SK-N-SH (cell line): ENCODE results near the gene GSTM5. TPM values are rescaled to one million over a fixed set of nuclear protein-coding genes. Genes with fewer than 3 reads are reported as not detected.

Experiments
- CTCF ChIA-PET: fragments of 300-600, 350-600 bp; formaldehyde crosslinking; extraction: SDS; loops from one replicate; lab custom pipeline; 2021; lab: Yijun Ruan, JAX
- POLR2A ChIA-PET: fragments of 350-600 bp; sonication (Branson Sonifier 250); formaldehyde crosslinking; extraction: SDS; loops from one replicate; lab custom pipeline; 2020; ENCODE audit warnings: antibody characterized with exemption, inconsistent platforms; lab: Yijun Ruan, JAX
- DNase-seq: peaks from one replicate; pipeline ENCODE4 v3.0.0; 2012
- H2AFZ ChIP-seq: fragments of 200-600 bp; sonication (generic); 2 replicates; pipeline ENCODE4 v1.8.1; 2016; ENCODE audit warnings: antibody characterized with exemption, mild to moderate bottlenecking, low read depth
- H3F3A ChIP-seq: fragments of 200-600 bp; sonication (generic); replicated peaks from 2 replicates; pipeline ENCODE3; 2016; ENCODE audit warnings: antibody characterized with exemption, mild to moderate bottlenecking; ENCODE audit not compliant: insufficient read depth
- H3K27ac ChIP-seq, 2 experiments: fragments of 200-500 bp in 1 of 2; fragments of 200-600 bp in 1 of 2; sonication (Bioruptor generic) in 1 of 2; sonication (generic), shearing (Covaris generic) in 1 of 2; 2 replicates each; pipeline versions ENCODE4 v1.5.1 to v1.6.1; 2014 to 2016; ENCODE audit warnings: low read depth in 2 of 2, inconsistent platforms in 1 of 2, low read length in 1 of 2, mild to moderate bottlenecking in 1 of 2, mixed read lengths in 1 of 2
- H3K27me3 ChIP-seq: fragments of 200-600 bp; sonication (generic), shearing (Covaris generic); 2 replicates; pipeline ENCODE4 v1.6.1; 2016; ENCODE audit warnings: mixed run types; ENCODE audit not compliant: insufficient read depth
- H3K36me3 ChIP-seq, 2 experiments: fragments of 200-500 bp in 1 of 2; fragments of 200-600 bp in 1 of 2; sonication (Bioruptor generic) in 1 of 2; sonication (generic) in 1 of 2; replicated peaks in 1 of 2; 2 replicates each; pipeline versions ENCODE3 to v1.5.1; 2014 to 2016; ENCODE audit warnings: low read length in 1 of 2, mild to moderate bottlenecking in 1 of 2; ENCODE audit not compliant: insufficient read depth in 2 of 2, control insufficient read depth in 1 of 2
- H3K4me1 ChIP-seq, 2 experiments: fragments of 200-500 bp in 1 of 2; fragments of 200-600 bp in 1 of 2; sonication (Bioruptor generic) in 1 of 2; sonication (generic), shearing (Covaris generic) in 1 of 2; 2 replicates each; pipeline versions ENCODE4 v1.5.1 to v1.6.1; 2014 to 2016; ENCODE audit warnings: low read depth in 1 of 2, low read length in 1 of 2, mixed run types in 1 of 2; ENCODE audit not compliant: insufficient read depth in 2 of 2, control insufficient read depth in 1 of 2
- H3K4me2 ChIP-seq: fragments of 200-600 bp; sonication (generic), shearing (Covaris generic); 2 replicates; pipeline ENCODE4 v1.6.1; 2017; ENCODE audit warnings: mixed run types
- H3K4me3 ChIP-seq, 2 experiments: fragments of 200-500 bp in 1 of 2; fragments of 200-600 bp in 1 of 2; sonication (Bioruptor generic) in 1 of 2; sonication (generic), shearing (Covaris generic) in 1 of 2; 2 replicates each; pipeline versions ENCODE4 v1.5.1 to v1.8.1; 2014 to 2016; ENCODE audit warnings: low read depth in 2 of 2, inconsistent platforms in 1 of 2, low read length in 1 of 2, mild to moderate bottlenecking in 1 of 2, mixed read lengths in 1 of 2, moderate library complexity in 1 of 2
- H3K79me2 ChIP-seq: fragments of 200-600 bp; sonication (generic); 2 replicates; pipeline ENCODE4 v1.8.1; 2017; ENCODE audit warnings: mild to moderate bottlenecking; ENCODE audit not compliant: insufficient read depth
- H3K9ac ChIP-seq: fragments of 200-600 bp; sonication (generic); 2 replicates; pipeline ENCODE4 v1.6.1; 2017; ENCODE audit warnings: mixed run types
- H3K9me2 ChIP-seq: fragments of 200-600 bp; sonication (generic); 2 replicates; pipeline ENCODE4 v1.6.1; 2017; ENCODE audit warnings: mixed run types
- H3K9me3 ChIP-seq: fragments of 200-600 bp; sonication (generic); 2 replicates; pipeline ENCODE4 v1.6.1; 2017; ENCODE audit warnings: mixed run types, mild to moderate bottlenecking, moderate library complexity
- H4K20me1 ChIP-seq: fragments of 200-600 bp; sonication (generic); 2 replicates; pipeline ENCODE4 v1.6.1; 2017; ENCODE audit warnings: mild to moderate bottlenecking, mixed run types; ENCODE audit not compliant: insufficient read depth
- ELF1 ChIP-seq: IDR thresholded peaks from 2 replicates; pipeline ENCODE4 v1.4.0; 2012
- EP300 ChIP-seq, 2 experiments: IDR thresholded peaks; 2 replicates each; pipeline versions ENCODE4 v1.4.0 to v1.6.1; 2012; ENCODE audit warnings: borderline replicate concordance in 1 of 2, low read depth in 1 of 2, low read length in 1 of 2
- EZH2phosphoT487 ChIP-seq: fragments of 200-600 bp; sonication (generic); IDR thresholded peaks from 2 replicates; pipeline ENCODE4 v1.6.1; 2017; ENCODE audit warnings: low read depth, mixed run types, mild to moderate bottlenecking, antibody characterized with exemption, moderate library complexity, borderline replicate concordance
- FOXJ3 ChIP-seq: sonication (generic); formaldehyde crosslinking; IDR thresholded peaks from 2 replicates; pipeline ENCODE4 v1.5.1; 2020; ENCODE audit warnings: mild to moderate bottlenecking, missing genetic modification reagents
- FOXM1 ChIP-seq: IDR thresholded peaks from 2 replicates; pipeline ENCODE4 v1.4.0; 2012; ENCODE audit warnings: low read depth, mild to moderate bottlenecking
- GABPA ChIP-seq: IDR thresholded peaks from 2 replicates; pipeline ENCODE4 v1.4.0; 2012; ENCODE audit warnings: low read depth, mild to moderate bottlenecking
- JUND ChIP-seq: IDR thresholded peaks from 2 replicates; pipeline ENCODE4 v1.4.0; 2012
- MXI1 ChIP-seq: IDR thresholded peaks from 2 replicates; pipeline ENCODE4 v1.6.1; 2012; ENCODE audit warnings: mild to moderate bottlenecking, low read depth, low read length, improper control_type of control experiment
- NFIC ChIP-seq: IDR thresholded peaks from 2 replicates; pipeline ENCODE4 v1.4.0; 2012; ENCODE audit warnings: borderline replicate concordance
- NRF1 ChIP-seq: IDR thresholded peaks from 2 replicates; pipeline ENCODE4 v1.6.1; 2012; ENCODE audit warnings: low read depth, mild to moderate bottlenecking, low read length
- PBX3 ChIP-seq: IDR thresholded peaks from 2 replicates; pipeline ENCODE4; 2012
- RAD21 ChIP-seq: IDR thresholded peaks from 2 replicates; pipeline ENCODE4 v1.6.1; 2012; ENCODE audit warnings: mild to moderate bottlenecking, low read length
- RCOR1 ChIP-seq: fragments of 150-350 bp; IDR thresholded peaks from 2 replicates; pipeline ENCODE4 v1.6.1; 2017; ENCODE audit warnings: antibody characterized with exemption, low read length
- REST ChIP-seq: IDR thresholded peaks from 2 replicates; pipeline ENCODE4 v1.6.1; 2012; ENCODE audit warnings: mild to moderate bottlenecking, low read depth, low read length, moderate library complexity
- RXRA ChIP-seq: IDR thresholded peaks from 2 replicates; pipeline ENCODE4 v1.4.0; 2012; ENCODE audit warnings: low read depth, mild to moderate bottlenecking, borderline replicate concordance
- SIN3A ChIP-seq: IDR thresholded peaks from 2 replicates; pipeline ENCODE4 v1.6.1; 2012; ENCODE audit warnings: low read depth, mild to moderate bottlenecking, low read length, moderate library complexity, borderline replicate concordance
- SMC3 ChIP-seq: IDR thresholded peaks from 2 replicates; pipeline ENCODE4 v1.6.1; 2012; ENCODE audit warnings: low read depth, low read length, improper control_type of control experiment
- TCF12 ChIP-seq: IDR thresholded peaks from 2 replicates; pipeline ENCODE4 v1.4.0; 2012
- TEAD4 ChIP-seq: IDR thresholded peaks from 2 replicates; pipeline ENCODE4 v1.4.0; 2012; ENCODE audit warnings: mild to moderate bottlenecking, borderline replicate concordance; ENCODE audit not compliant: insufficient read depth
- USF1 ChIP-seq: IDR thresholded peaks from 2 replicates; pipeline ENCODE4 v1.4.0; 2012; ENCODE audit warnings: low read depth, borderline replicate concordance
- USF2 ChIP-seq: fragments of 150-350 bp; IDR thresholded peaks from 2 replicates; pipeline ENCODE4 v1.6.1; 2017; ENCODE audit warnings: antibody characterized with exemption, low read length, low read depth, borderline replicate concordance
- YY1 ChIP-seq: IDR thresholded peaks from 2 replicates; pipeline ENCODE4 v1.4.0; 2012; ENCODE audit warnings: low read depth, mild to moderate bottlenecking
- ZBTB33 ChIP-seq: IDR thresholded peaks from 2 replicates; pipeline ENCODE4 v1.4.0; 2012; ENCODE audit warnings: low read depth, borderline replicate concordance
- WGBS: methylation state at CpG from one replicate; pipeline ENCODE4 v1.1.6; 2017; ENCODE audit warnings: low lambda C conversion rate; 5-methylcytosine and 5-hydroxymethylcytosine counted together
- polyA plus RNA-seq, 3 experiments: library from polyadenylated mRNA; depleted of rRNA; stranded (reverse); fragments of >200 nt; gene quantifications; 2 replicates each; pipeline ENCODE4 v1.2.3, GENCODE V29; 2012

The GSTM5 gene
- polyA plus RNA-seq, 1 of the 3 experiments (the other 2 are of a cell fraction): not detected

GRCh38 chr1:109759513-109760334 lies 47.7 kb downstream of the GSTM5 start (continued):
- no peak for TF ChIP-seq ZBTB33
- no peak for TF ChIP-seq RAD21
- no peak for TF ChIP-seq RCOR1
- TF ChIP-seq FOXJ3 (CRISPR knock-in tag): no peak
- no peak for TF ChIP-seq SIN3A
- no peak for TF ChIP-seq NRF1
- TF ChIP-seq RXRA: no peak
- TF ChIP-seq JUND: no peak
- no peak for TF ChIP-seq SMC3
- no peak for TF ChIP-seq USF1
- no peak for TF ChIP-seq USF2
- no peak for TF ChIP-seq YY1

GRCh38 chr1:109760581-109761226 lies 48.7 kb downstream of the GSTM5 start:
- POLR2A ChIA-PET: no interaction called here
- no peak for TF ChIP-seq REST
- no peak for TF ChIP-seq JUND
- no peak for TF ChIP-seq SIN3A
- no peak for TF ChIP-seq RCOR1
- no peak for TF ChIP-seq PBX3
- TF ChIP-seq ELF1: no peak
- no peak for TF ChIP-seq EZH2phosphoT487
- no peak for TF ChIP-seq MXI1
- TF ChIP-seq TEAD4: no peak
- no peak for TF ChIP-seq FOXM1
- no peak for TF ChIP-seq YY1
- TF ChIP-seq NFIC: no peak
- no peak for TF ChIP-seq TCF12
- TF ChIP-seq GABPA: no peak
- TF ChIP-seq EP300 (IDR thresholded peaks at IDR 0.05; ENCODE audit: borderline replicate concordance in 1 of 2, low read depth in 1 of 2, low read length in 1 of 2): no peak

More at GRCh38 chr1:109760581-109761226, 48.7 kb downstream of the GSTM5 start:
- Histone ChIP-seq H3K36me3 (no peaks in the 10 kb centered on the region), H3K4me3 (no peak overlapping the region), H3K4me1 (peaks cover 4 to 15% of the 10 kb centered on the region in 2 experiments; a peak in 2 of 4 replicates), H3K9me3 (no peaks in the 10 kb centered on the region), H4K20me1 (no peaks in the 10 kb centered on the region), H3K4me2 (no peak overlapping the region), H3F3A (no peaks in the 10 kb centered on the region), H3K27ac (no peak overlapping the region), H3K9me2 (no peaks in the 10 kb centered on the region), H3K9ac (no peak overlapping the region), H3K27me3 (no peaks in the 10 kb centered on the region), H3K79me2 (no peaks in the 10 kb centered on the region), H2AFZ (no peak overlapping the region)
- 71% methylated on average over 6 of the region's 7 CpGs for WGBS
- CTCF ChIA-PET: interaction anchor here (0.9 to 2.4 kb wide), 7 partner anchors 10 to 229 kb away, joined by 3 to 16 read pairs (median 5); partner anchors contain the start of gene AHCYL1
- DNase-seq: no peak
